H7 (cell line): ENCODE measurements around the gene UBE2K. TPM values are rescaled to one million over a fixed set of nuclear protein-coding genes. Genes with fewer than 3 reads are reported as not detected.
"Not testable (repeated sequence)": the region's sequence is repeated elsewhere in the genome, so short reads cannot be mapped to it uniquely, and the experiment has no call there.

Experiments
- DNase-seq: peaks from one replicate; pipeline ENCODE4 v3.0.0; 2012
- H3K27me3 ChIP-seq: 2 replicates; pipeline ENCODE4 v1.6.0; 2011; ENCODE audit warnings: mild to moderate bottlenecking, low read length; ENCODE audit not compliant: control insufficient read depth, insufficient read depth
- H3K36me3 ChIP-seq: replicated peaks from 2 replicates; pipeline ENCODE4 v1.5.1; 2011; ENCODE audit warnings: low read length; ENCODE audit not compliant: control insufficient read depth, insufficient read depth
- H3K4me3 ChIP-seq: 2 replicates; pipeline ENCODE4 v1.5.1; 2011; ENCODE audit warnings: low read depth, mild to moderate bottlenecking, control low read depth, low read length, moderate library complexity; ENCODE audit not compliant: insufficient read depth
- total RNA-seq: library from RNA; depleted of rRNA; stranded (reverse); fragments of >200 nt; shearing (Covaris generic); gene quantifications from 2 replicates; pipeline ENCODE4 v1.2.3, GENCODE V29; 2014

The UBE2K gene
- total RNA-seq, 1 experiment from 2014 or later, result 26.4 TPM

DNA sequence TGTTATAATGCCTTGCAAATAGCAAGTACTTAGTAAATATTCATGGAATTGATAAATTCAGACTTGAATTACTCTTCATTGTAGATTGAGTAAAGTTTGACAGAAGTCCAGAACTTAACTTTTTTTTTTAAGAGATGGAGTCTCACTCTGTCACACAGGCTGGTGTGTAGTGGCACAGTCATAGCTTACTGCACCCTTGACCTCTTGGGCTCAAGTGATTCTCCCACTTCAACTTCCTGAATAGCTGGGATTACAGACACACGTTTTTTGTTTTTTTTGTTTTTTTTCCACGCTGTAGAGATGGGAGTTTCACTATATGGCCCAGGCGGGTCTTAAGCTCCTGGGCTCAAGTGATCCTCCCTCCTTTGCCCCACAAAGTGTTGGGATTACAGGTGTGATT is 32.1 kb downstream of the UBE2K start:
- DNase-seq, result no peak
- no peak overlapping the region for H3K4me3 ChIP-seq
- no peaks in the 10 kb centered on the region for H3K36me3 ChIP-seq
- no peaks in the 10 kb centered on the region for H3K27me3 ChIP-seq

- DNase-seq, result no peak
- Histone ChIP-seq H3K4me3 (no peak overlapping the region), H3K36me3 (no peaks in the 10 kb centered on the region), H3K27me3 (no peaks in the 10 kb centered on the region)
Observed at GRCh38 chr4:39731908-39732307, 34.0 kb downstream of the UBE2K start.

GRCh38 chr4:39732728-39733127 is 34.8 kb downstream of the UBE2K start:
- H3K4me3 ChIP-seq, result no peak overlapping the region
- no peaks in the 10 kb centered on the region for H3K36me3 ChIP-seq
- DNase-seq, result no peak
- H3K27me3 ChIP-seq, result no peaks in the 10 kb centered on the region

GRCh38 chr4:39739591-39739990 is 41.7 kb downstream of the UBE2K start:
- not testable (repeated sequence) for H3K27me3 ChIP-seq, H3K36me3 ChIP-seq, DNase-seq, H3K4me3 ChIP-seq

DNA sequence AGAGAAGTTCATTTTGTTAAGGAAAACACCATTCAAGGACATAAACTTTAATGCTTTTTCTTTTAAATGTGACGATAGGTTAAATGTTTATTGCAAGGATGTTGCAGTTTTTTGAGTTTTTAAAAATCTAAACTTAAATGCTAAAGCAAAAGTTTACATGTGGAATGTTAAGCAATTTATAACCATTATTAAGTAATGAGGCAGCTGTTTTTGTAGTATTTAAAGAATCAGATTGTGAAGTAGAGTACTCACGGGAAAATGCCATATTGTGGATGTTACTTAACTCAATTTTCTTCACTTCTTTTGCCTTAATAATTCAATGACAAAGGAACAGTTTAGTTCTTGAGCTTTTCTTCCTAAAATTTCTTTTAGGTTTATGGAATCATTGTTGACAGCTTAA is 43.5 kb downstream of the UBE2K start:
- no peaks in the 10 kb centered on the region; the same call in 1 of the 2 replicates for H3K36me3 ChIP-seq
- no peak for DNase-seq
- no peaks in the 10 kb centered on the region for H3K27me3 ChIP-seq
- H3K4me3 ChIP-seq, result no peak overlapping the region

GRCh38 chr4:39745920-39746319 is 48.0 kb downstream of the UBE2K start:
- Histone ChIP-seq H3K36me3 (peaks cover 2% of the 10 kb centered on the region; the same call in 1 of the 2 replicates), H3K27me3 (no peaks in the 10 kb centered on the region), H3K4me3 (no peak overlapping the region)
- DNase-seq, result no peak

- H3K4me3 ChIP-seq, result no peak overlapping the region
- H3K27me3 ChIP-seq, result no peaks in the 10 kb centered on the region
- no peak for DNase-seq
- H3K36me3 ChIP-seq, result peaks cover 3% of the 10 kb centered on the region; the same call in 1 of the 2 replicates
Observed at GRCh38 chr4:39750216-39750615, 52.3 kb downstream of the UBE2K start.

- H3K36me3 ChIP-seq, result peaks cover 6% of the 10 kb centered on the region
- no peak for DNase-seq
- H3K4me3 ChIP-seq, result no peak overlapping the region
- H3K27me3 ChIP-seq, result no peaks in the 10 kb centered on the region
Observed at GRCh38 chr4:39754309-39754708, 56.4 kb downstream of the UBE2K start.

DNA sequence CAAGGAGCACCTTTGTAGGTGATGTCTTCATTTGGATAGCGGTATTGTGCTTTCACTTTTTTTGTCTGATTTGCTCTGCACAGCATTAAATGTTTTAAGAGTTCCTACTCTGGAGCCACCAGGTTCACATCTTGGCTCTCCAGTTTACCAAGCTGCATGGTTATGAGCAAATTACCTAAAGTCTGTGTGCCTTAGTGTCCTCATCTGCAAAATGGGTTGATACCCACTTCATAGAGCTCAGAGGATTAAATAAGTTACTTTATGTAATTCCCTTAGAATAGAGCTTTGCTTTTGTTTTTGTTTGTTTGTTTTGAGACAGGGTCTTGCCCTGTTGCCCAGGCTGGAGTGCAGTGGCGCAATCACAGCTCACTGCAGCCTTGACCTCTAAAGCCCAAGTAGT is 58.2 kb downstream of the UBE2K start:
- H3K27me3 ChIP-seq, result no peaks in the 10 kb centered on the region
- DNase-seq, result no peak
- peaks cover 10% of the 10 kb centered on the region for H3K36me3 ChIP-seq
- no peak overlapping the region for H3K4me3 ChIP-seq

- Histone ChIP-seq H3K4me3 (no peak overlapping the region), H3K36me3 (peaks cover 14% of the 10 kb centered on the region), H3K27me3 (no peaks in the 10 kb centered on the region)
- no peak for DNase-seq
Observed at GRCh38 chr4:39758176-39758575, 60.2 kb downstream of the UBE2K start.

DNA sequence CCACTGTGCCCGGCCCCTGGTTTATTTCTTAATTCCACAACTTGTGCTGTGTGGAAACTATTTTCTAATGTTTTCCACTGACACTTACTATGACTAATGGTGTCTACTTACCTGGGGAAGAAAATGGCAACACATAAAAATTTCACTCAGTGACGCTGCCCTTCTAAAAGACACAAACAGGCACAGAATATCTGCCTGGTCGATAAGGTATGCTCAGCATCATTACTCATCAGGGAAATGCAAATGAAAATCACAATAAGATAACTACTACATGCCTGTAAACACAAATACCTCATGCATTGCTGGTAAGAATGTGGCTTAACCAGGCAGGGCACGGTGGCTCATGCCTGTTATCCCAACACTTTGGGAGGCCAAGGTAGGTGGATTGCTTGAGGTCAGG is 61.6 kb downstream of the UBE2K start:
- no peak for DNase-seq
- Histone ChIP-seq H3K36me3 (peaks cover 14% of the 10 kb centered on the region), H3K27me3 (no peaks in the 10 kb centered on the region), H3K4me3 (no peak overlapping the region)

DNA sequence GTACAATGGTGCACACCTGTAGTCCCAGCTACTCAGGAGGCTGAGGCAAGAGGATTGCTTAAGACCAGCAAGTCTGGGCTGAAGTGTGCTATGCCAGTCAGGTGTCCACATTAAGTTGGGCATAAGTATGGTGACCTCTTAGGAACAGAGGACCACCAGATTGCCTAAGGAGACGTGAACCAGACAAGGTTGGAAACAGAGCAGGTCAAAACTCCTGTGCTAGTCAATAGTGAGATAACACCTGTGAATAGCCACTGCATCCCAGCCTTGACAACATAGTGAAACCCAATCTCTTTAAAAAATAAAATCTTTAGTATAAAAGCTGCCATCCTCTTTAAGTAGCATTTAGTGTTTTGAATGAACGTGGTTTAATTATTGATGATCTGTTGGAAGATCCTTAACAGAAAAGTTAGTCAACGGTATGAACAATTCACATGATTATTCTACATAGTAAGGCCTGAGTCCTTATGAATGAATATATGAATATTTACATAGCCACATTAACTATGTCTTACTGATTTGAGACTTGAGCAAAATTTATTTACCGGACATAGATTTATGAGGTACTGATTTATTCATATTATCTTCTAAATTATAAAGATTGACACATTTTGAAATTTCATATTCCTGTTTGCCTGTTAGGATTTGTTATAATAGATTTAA is 63.2 kb downstream of the UBE2K start:
- Histone ChIP-seq H3K27me3 (no peaks in the 10 kb centered on the region), H3K36me3 (peaks cover 13% of the 10 kb centered on the region), H3K4me3 (no peak overlapping the region)
- no peak for DNase-seq

DNA sequence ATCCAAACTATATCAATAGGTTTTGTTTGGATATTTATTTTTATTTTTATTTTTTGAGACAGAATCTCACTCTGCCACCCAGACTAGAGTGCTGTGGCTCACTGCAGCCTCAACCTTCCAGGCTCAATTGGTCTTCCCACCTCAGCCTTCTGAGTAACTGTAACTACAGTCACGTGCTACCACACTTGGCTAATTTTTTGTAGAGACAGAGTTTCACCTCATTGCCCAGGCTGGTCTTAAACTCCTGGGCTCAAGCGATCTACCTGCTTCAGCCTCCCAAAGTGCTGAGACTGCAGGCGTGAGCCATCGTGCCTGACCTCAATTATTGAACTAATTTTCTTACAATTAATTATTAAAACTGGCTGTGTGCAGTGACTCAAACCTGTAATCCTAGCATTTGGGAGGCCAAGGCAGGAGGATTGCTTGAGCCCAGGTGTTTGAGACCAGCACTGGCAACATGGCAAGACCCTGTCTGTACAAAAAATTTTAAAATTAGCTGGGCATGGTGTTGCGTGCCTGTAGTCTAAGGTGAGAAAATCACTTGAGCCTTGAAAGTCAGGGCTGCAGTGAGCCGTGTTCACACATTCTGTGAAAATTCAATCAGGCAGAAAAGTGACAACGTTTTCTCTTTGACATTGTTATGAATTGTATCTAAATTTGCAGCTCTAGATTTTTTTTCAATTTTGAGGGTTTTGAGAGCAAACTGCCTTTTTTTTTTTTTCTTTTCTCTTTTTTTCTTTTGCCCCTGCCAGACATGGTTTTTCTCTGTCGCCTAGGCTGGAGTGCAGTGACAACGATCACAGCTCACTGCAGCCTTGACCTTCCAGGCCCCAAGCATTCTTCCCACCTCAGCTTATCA is 66.0 kb downstream of the UBE2K start:
- H3K27me3 ChIP-seq, result no peaks in the 10 kb centered on the region
- peaks cover 9% of the 10 kb centered on the region for H3K36me3 ChIP-seq
- H3K4me3 ChIP-seq, result no peak overlapping the region
- no peak for DNase-seq

GRCh38 chr4:39770005-39770404 is 72.1 kb downstream of the UBE2K start:
- no peaks in the 10 kb centered on the region for H3K27me3 ChIP-seq
- H3K36me3 ChIP-seq, result peaks cover under 1% of the 10 kb centered on the region
- H3K4me3 ChIP-seq, result no peak overlapping the region
- DNase-seq, result peak; percentile 13

- no peak overlapping the region for H3K4me3 ChIP-seq
- no peaks in the 10 kb centered on the region for H3K27me3 ChIP-seq
- peaks cover 1% of the 10 kb centered on the region for H3K36me3 ChIP-seq
- DNase-seq, result peak; percentile 15
Observed at GRCh38 chr4:39770471-39770870, 72.5 kb downstream of the UBE2K start.
